HCT116 (cell line): ENCODE measurements around the gene KLHL35. TPM values are rescaled to one million over a fixed set of nuclear protein-coding genes. Genes with fewer than 3 reads are reported as not detected.

Source experiments
- ATAC-seq: fragments of 200-7000 bp; cut with Tn5 transposase; 2 replicates; pipeline ENCODE4 v1.9.1; 2020; ENCODE audit warnings: mild to moderate bottlenecking, moderate library complexity
- BruUV-seq: library from RNA; stranded (reverse); fragments of 400-500 nt; replicated peaks from 2 replicates; lab custom pipeline; 2021; lab: Mats Ljungman, UMichigan
- CTCF ChIA-PET: fragments of 300-600 bp; sonication (Branson Sonifier 250); formaldehyde crosslinking; loops from one replicate; lab custom pipeline; 2021; ENCODE audit warnings: antibody characterized with exemption; lab: Charles Lee
- POLR2A ChIA-PET: fragments of 300-600, 350-600 bp; sonication (Branson Sonifier 250); formaldehyde crosslinking; loops from one replicate; lab custom pipeline; 2021; ENCODE audit warnings: antibody characterized with exemption; lab: Charles Lee
- RAD21 ChIA-PET, 2 experiments: fragments of 300-600 bp; sonication (Branson Sonifier 250); formaldehyde crosslinking; loops; one replicate each; lab custom pipeline; 2023; ENCODE audit warnings: low total read pairs in 2 of 2; ENCODE audit not compliant: uncharacterized antibody in 2 of 2, unreplicated experiment in 2 of 2, low non-redundant PET in 1 of 2; lab: Charles Lee
- DNase-seq: peaks from one replicate; pipeline ENCODE4 v3.0.0-alpha.2; 2010; ENCODE audit warnings: low read depth, low spot score
- H2AFZ ChIP-seq: fragments of 200-600 bp; shearing (Covaris generic), sonication (generic); 2 replicates; pipeline ENCODE4 v1.6.1; 2017; ENCODE audit warnings: low read depth, mixed run types, mixed read lengths, antibody characterized with exemption, low read length; ENCODE audit not compliant: poor library complexity, severe bottlenecking
- H3K27ac ChIP-seq: 2 replicates; pipeline ENCODE4 v1.5.1; 2012; ENCODE audit warnings: low read depth, low read length
- H3K27me3 ChIP-seq: fragments of 200-600 bp; sonication (generic); 2 replicates; pipeline ENCODE4 v1.6.1; 2016; ENCODE audit warnings: mixed run types, low read length, mixed read lengths; ENCODE audit not compliant: insufficient read depth
- H3K36me3 ChIP-seq, 2 experiments: fragments of 200-500 bp in 1 of 2; fragments of 200-600 bp in 1 of 2; sonication (Bioruptor generic) in 1 of 2; sonication (generic) in 1 of 2; 2 replicates each; pipeline versions ENCODE4 v1.5.1 to v1.6.1; 2014 to 2016; ENCODE audit warnings: low read length in 2 of 2, inconsistent platforms in 1 of 2, mixed read lengths in 1 of 2, mixed run types in 1 of 2; ENCODE audit not compliant: insufficient read depth in 2 of 2, control insufficient read depth in 1 of 2
- H3K4me1 ChIP-seq, 2 experiments: fragments of 200-600 bp in 1 of 2; sonication (generic) in 1 of 2; 2 replicates each; pipeline versions ENCODE4 v1.5.1 to v1.6.1; 2012 to 2017; ENCODE audit warnings: low read length in 2 of 2, inconsistent platforms in 1 of 2, mild to moderate bottlenecking in 1 of 2, mixed read lengths in 1 of 2, mixed run types in 1 of 2, moderate library complexity in 1 of 2; ENCODE audit not compliant: insufficient read depth in 2 of 2, control insufficient read depth in 1 of 2
- H3K4me2 ChIP-seq: fragments of 200-600 bp; sonication (generic); 2 replicates; pipeline ENCODE4 v1.6.1; 2017; ENCODE audit warnings: mixed run types, low read length, mixed read lengths
- H3K4me3 ChIP-seq, 2 experiments: fragments of 200-600 bp in 1 of 2; sonication (generic) in 1 of 2; replicated peaks in 1 of 2; 2 replicates each; pipeline ENCODE4 v1.5.1; 2011 to 2016; ENCODE audit warnings: low read length in 2 of 2, control low read depth in 1 of 2, low read depth in 1 of 2, mild to moderate bottlenecking in 1 of 2, mixed read lengths in 1 of 2, mixed run types in 1 of 2
- H3K79me2 ChIP-seq: fragments of 200-600 bp; sonication (generic); 2 replicates; pipeline ENCODE4 v1.6.1; 2017; ENCODE audit warnings: mild to moderate bottlenecking, mixed run types, low read length, moderate library complexity, mixed read lengths; ENCODE audit not compliant: insufficient read depth
- H3K9ac ChIP-seq: fragments of 200-600 bp; sonication (generic); 2 replicates; pipeline ENCODE4 v1.6.1; 2016; ENCODE audit warnings: low read length, mixed read lengths
- H3K9me2 ChIP-seq: fragments of 200-600 bp; sonication (generic), shearing (Covaris generic); 2 replicates; pipeline ENCODE4 v1.6.1; 2017; ENCODE audit warnings: mixed run types, mild to moderate bottlenecking, moderate library complexity; ENCODE audit not compliant: insufficient read depth
- H3K9me3 ChIP-seq, 2 experiments: fragments of 200-500 bp in 1 of 2; fragments of 200-600 bp in 1 of 2; sonication (Bioruptor generic) in 1 of 2; sonication (generic) in 1 of 2; 2 replicates each; pipeline ENCODE4 v1.6.1; 2014 to 2017; ENCODE audit warnings: low read length in 2 of 2, mixed read lengths in 2 of 2, inconsistent platforms in 1 of 2, low read depth in 1 of 2, mild to moderate bottlenecking in 1 of 2, mixed run types in 1 of 2, moderate library complexity in 1 of 2; ENCODE audit not compliant: control insufficient read depth in 1 of 2, insufficient read depth in 1 of 2
- H4K20me1 ChIP-seq: fragments of 200-600 bp; sonication (generic), shearing (Covaris generic); 2 replicates; pipeline ENCODE4 v1.6.1; 2017; ENCODE audit warnings: mixed run types, mild to moderate bottlenecking, moderate library complexity; ENCODE audit not compliant: insufficient read depth
- ATF3 ChIP-seq: IDR thresholded peaks from 2 replicates; pipeline ENCODE4 v1.6.1; 2012
- CEBPB ChIP-seq: IDR thresholded peaks from 2 replicates; pipeline ENCODE4 v1.6.1; 2012; ENCODE audit warnings: low read depth
- EZH2 ChIP-seq: fragments of 200-600 bp; sonication (generic); IDR thresholded peaks from 2 replicates; pipeline ENCODE4 v1.6.1; 2017; ENCODE audit warnings: antibody characterized with exemption, mixed run types
- EZH2phosphoT487 ChIP-seq: fragments of 200-600 bp; IDR thresholded peaks from 2 replicates; pipeline ENCODE4 v1.6.1; 2018; ENCODE audit warnings: antibody characterized with exemption, borderline replicate concordance
- JUND ChIP-seq: IDR thresholded peaks from 2 replicates; pipeline ENCODE4 v1.6.1; 2012
- POLR2A ChIP-seq: IDR thresholded peaks from 2 replicates; pipeline ENCODE4 v1.7.0; 2011; ENCODE audit warnings: borderline replicate concordance; ENCODE audit not compliant: insufficient read depth, insufficient read length; ENCODE audit errors: extremely low read depth
- RAD21 ChIP-seq: IDR thresholded peaks from 2 replicates; pipeline ENCODE4 v1.6.1; 2012; ENCODE audit warnings: low read depth, mild to moderate bottlenecking
- REST ChIP-seq: IDR thresholded peaks from 2 replicates; pipeline ENCODE4 v1.6.1; 2012; ENCODE audit warnings: low read depth
- SIN3A ChIP-seq: IDR thresholded peaks from 2 replicates; pipeline ENCODE4 v1.6.1; 2012; ENCODE audit warnings: low read depth
- TCF7L2 ChIP-seq: IDR thresholded peaks from 2 replicates; pipeline ENCODE4 v1.7.0; 2011; ENCODE audit warnings: borderline replicate concordance, inconsistent platforms; ENCODE audit not compliant: insufficient read depth, insufficient read length; ENCODE audit errors: extremely low read depth
- YY1 ChIP-seq: IDR thresholded peaks from 2 replicates; pipeline ENCODE4 v1.6.1; 2011; ENCODE audit warnings: low read length, low read depth, moderate library complexity, mild to moderate bottlenecking; ENCODE audit not compliant: insufficient replicate concordance; ENCODE audit errors: extremely low read depth
- intact Hi-C: fragments of 100-400 bp; cut with micrococcal nuclease; formaldehyde crosslinking; loops from 2 replicates; pipeline ENCODE4 v1.10.0; 2022
- total RNA-seq: library from RNA; stranded (reverse); gene quantifications from one replicate; pipeline ENCODE4 v1.2.1, GENCODE V29; 2021; ENCODE audit not compliant: unreplicated experiment

The KLHL35 gene
- total RNA-seq, 1 experiment from 2014 or later, result 1.7 TPM

- RAD21 ChIA-PET, result no interaction called here
Measured at GRCh38 chr11:75467881-75468280, 34.9 kb upstream of the KLHL35 start.

More at GRCh38 chr11:75467881-75468280, 34.9 kb upstream of the KLHL35 start:
- ATAC-seq (no peak), DNase-seq (no peak)
- Histone ChIP-seq H3K4me2 (no peak overlapping the region), H3K9me2 (no peaks in the 10 kb centered on the region), H3K9ac (no peak overlapping the region), H3K79me2 (no peaks in the 10 kb centered on the region), H3K36me3 (no peaks in the 10 kb centered on the region; a peak in 1 of 4 replicates), H4K20me1 (no peaks in the 10 kb centered on the region), H3K27me3 (no peaks in the 10 kb centered on the region), H3K27ac (no peak overlapping the region), H2AFZ (no peak overlapping the region), H3K9me3 (no peaks in the 10 kb centered on the region), H3K4me1 (no peaks in the 10 kb centered on the region), H3K4me3 (no peak overlapping the region)
- TF ChIP-seq RAD21, result no peak
- TF ChIP-seq CEBPB, result no peak
- TF ChIP-seq POLR2A, result no peak
- no peak for TF ChIP-seq EZH2phosphoT487
- TF ChIP-seq SIN3A, result no peak
- TF ChIP-seq JUND, result no peak
- TF ChIP-seq TCF7L2, result no peak
- no peak for TF ChIP-seq YY1
- TF ChIP-seq ATF3, result no peak
- no peak for TF ChIP-seq REST
- TF ChIP-seq EZH2, result no peak
- intact Hi-C loops, result no loop called here
- ChIA-PET CTCF (no interaction called here), POLR2A (no interaction called here)
- no TSS peak for BruUV-seq
